PFSK-1 (cell line): ENCODE results near the gene DBF4.

Experiments used
- FOXP2 ChIP-seq: optimal IDR thresholded peaks from 2 replicates; pipeline ENCODE3; 2011; ENCODE audit warnings: borderline replicate concordance, control low read depth, inconsistent platforms; ENCODE audit not compliant: insufficient read depth; ENCODE audit errors: extremely low read length, extremely low read depth
- POLR2AphosphoS5 ChIP-seq: IDR thresholded peaks from 2 replicates; pipeline ENCODE4 v1.6.1; 2012; ENCODE audit warnings: low read depth, mild to moderate bottlenecking, control low read depth, low read length, moderate library complexity
- SIN3A ChIP-seq: IDR thresholded peaks from 2 replicates; pipeline ENCODE4 v1.6.1; 2012; ENCODE audit warnings: mild to moderate bottlenecking, low read length, moderate library complexity, borderline replicate concordance; ENCODE audit not compliant: insufficient read depth
- TAF1 ChIP-seq: IDR thresholded peaks from 2 replicates; pipeline ENCODE4 v1.6.1; 2012; ENCODE audit warnings: low read length, control low read depth, borderline replicate concordance; ENCODE audit not compliant: insufficient read depth
- TF ChIP-seq, protein P1 (sequence below), 2 experiments: IDR thresholded peaks; 2 replicates each; pipeline versions ENCODE4 v1.6.1 to v1.8.0; 2011 to 2012; ENCODE audit warnings: low read depth in 2 of 2, low read length in 2 of 2, control low read depth in 1 of 2, inconsistent platforms in 1 of 2, mild to moderate bottlenecking in 1 of 2, moderate library complexity in 1 of 2; ENCODE audit not compliant: insufficient read depth in 1 of 2

- TF ChIP-seq FOXP2 (no peak), POLR2AphosphoS5 (no peak), TAF1 (no peak), SIN3A (no peak)
- TF ChIP-seq, protein P1, sequence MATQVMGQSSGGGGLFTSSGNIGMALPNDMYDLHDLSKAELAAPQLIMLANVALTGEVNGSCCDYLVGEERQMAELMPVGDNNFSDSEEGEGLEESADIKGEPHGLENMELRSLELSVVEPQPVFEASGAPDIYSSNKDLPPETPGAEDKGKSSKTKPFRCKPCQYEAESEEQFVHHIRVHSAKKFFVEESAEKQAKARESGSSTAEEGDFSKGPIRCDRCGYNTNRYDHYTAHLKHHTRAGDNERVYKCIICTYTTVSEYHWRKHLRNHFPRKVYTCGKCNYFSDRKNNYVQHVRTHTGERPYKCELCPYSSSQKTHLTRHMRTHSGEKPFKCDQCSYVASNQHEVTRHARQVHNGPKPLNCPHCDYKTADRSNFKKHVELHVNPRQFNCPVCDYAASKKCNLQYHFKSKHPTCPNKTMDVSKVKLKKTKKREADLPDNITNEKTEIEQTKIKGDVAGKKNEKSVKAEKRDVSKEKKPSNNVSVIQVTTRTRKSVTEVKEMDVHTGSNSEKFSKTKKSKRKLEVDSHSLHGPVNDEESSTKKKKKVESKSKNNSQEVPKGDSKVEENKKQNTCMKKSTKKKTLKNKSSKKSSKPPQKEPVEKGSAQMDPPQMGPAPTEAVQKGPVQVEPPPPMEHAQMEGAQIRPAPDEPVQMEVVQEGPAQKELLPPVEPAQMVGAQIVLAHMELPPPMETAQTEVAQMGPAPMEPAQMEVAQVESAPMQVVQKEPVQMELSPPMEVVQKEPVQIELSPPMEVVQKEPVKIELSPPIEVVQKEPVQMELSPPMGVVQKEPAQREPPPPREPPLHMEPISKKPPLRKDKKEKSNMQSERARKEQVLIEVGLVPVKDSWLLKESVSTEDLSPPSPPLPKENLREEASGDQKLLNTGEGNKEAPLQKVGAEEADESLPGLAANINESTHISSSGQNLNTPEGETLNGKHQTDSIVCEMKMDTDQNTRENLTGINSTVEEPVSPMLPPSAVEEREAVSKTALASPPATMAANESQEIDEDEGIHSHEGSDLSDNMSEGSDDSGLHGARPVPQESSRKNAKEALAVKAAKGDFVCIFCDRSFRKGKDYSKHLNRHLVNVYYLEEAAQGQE (IDR thresholded peaks at IDR 0.05; ENCODE audit: insufficient read depth in 1 of 2, low read depth in 2 of 2, low read length in 2 of 2), result no peak
Measured at GRCh38 chr7:87850836-87851593, 25.3 kb upstream of the DBF4 start.
